WTC11 (cell line): Measurements from ENCODE around the gene DDAH2. TPM values are rescaled to one million over a fixed set of nuclear protein-coding genes. Genes with fewer than 3 reads are reported as not detected.
"Not testable (repeated sequence)": the region's sequence is repeated elsewhere in the genome, so short reads cannot be mapped to it uniquely, and the experiment has no call there.

ENCODE experiments used
- ATAC-seq: fragments of 200-7000 bp; cut with Tn5 transposase; 2 replicates; pipeline ENCODE4 v1.10.0; 2021; ENCODE audit warnings: mild to moderate bottlenecking, moderate library complexity
- CTCF ChIA-PET: fragments of 300-600 bp; sonication (Branson Sonifier 250); formaldehyde crosslinking; loops from one replicate; lab custom pipeline; 2021; ENCODE audit warnings: antibody characterized with exemption; lab: Charles Lee
- POLR2A ChIA-PET: fragments of 350-600 bp; sonication (Branson Sonifier 250); formaldehyde crosslinking; loops from one replicate; lab custom pipeline; 2021; ENCODE audit warnings: antibody characterized with exemption; lab: Charles Lee
- DNase-seq: peaks from one replicate; pipeline ENCODE4 v3.0.0; 2021; ENCODE audit warnings: low spot score
- H3K27ac Mint-ChIP-seq: 2 replicates; pipeline ENCODE4 v1.8.0; 2021; ENCODE audit warnings: mixed read lengths
- H3K27me3 Mint-ChIP-seq: 2 replicates; pipeline ENCODE4 v1.8.0; 2021; ENCODE audit warnings: low read depth, mild to moderate bottlenecking, moderate library complexity, mixed read lengths
- H3K36me3 Mint-ChIP-seq: 2 replicates; pipeline ENCODE4 v1.8.0; 2021; ENCODE audit warnings: mixed read lengths
- H3K4me1 Mint-ChIP-seq: 2 replicates; pipeline ENCODE4 v1.8.0; 2022; ENCODE audit warnings: mixed read lengths
- H3K4me3 Mint-ChIP-seq: 2 replicates; pipeline ENCODE4 v1.8.0; 2021; ENCODE audit warnings: mild to moderate bottlenecking, moderate library complexity, mixed read lengths
- H3K9me3 Mint-ChIP-seq: 2 replicates; pipeline ENCODE4 v1.8.0; 2021; ENCODE audit warnings: mixed read lengths
- ATF1 ChIP-seq: sonication (generic); formaldehyde crosslinking; IDR thresholded peaks from 2 replicates; pipeline ENCODE4 v1.8.1; 2023; ENCODE audit warnings: mild to moderate bottlenecking, moderate library complexity, missing genetic modification reagents
- CBFB ChIP-seq: sonication (generic); formaldehyde crosslinking; IDR thresholded peaks from 2 replicates; pipeline ENCODE4 v1.8.1; 2022; ENCODE audit warnings: mild to moderate bottlenecking, low read depth, missing genetic modification reagents
- CREB1 ChIP-seq: sonication (generic); formaldehyde crosslinking; IDR thresholded peaks from 2 replicates; pipeline ENCODE4 v1.8.0; 2023; ENCODE audit warnings: mild to moderate bottlenecking, missing genetic modification reagents
- FOXP4 ChIP-seq: sonication (generic); formaldehyde crosslinking; IDR thresholded peaks from 2 replicates; pipeline ENCODE4 v1.8.0; 2022; ENCODE audit warnings: mild to moderate bottlenecking, missing genetic modification reagents
- GABPB1 ChIP-seq: sonication (generic); formaldehyde crosslinking; IDR thresholded peaks from 2 replicates; pipeline ENCODE4 v1.8.1; 2023; ENCODE audit warnings: mild to moderate bottlenecking, missing genetic modification reagents
- GRHL2 ChIP-seq: fragments of 250-450 bp; sonication (Bioruptor Pico); IDR thresholded peaks from 2 replicates; pipeline ENCODE4 v1.8.0; 2022; ENCODE audit warnings: mild to moderate bottlenecking, moderate library complexity; ENCODE audit not compliant: insufficient replicate concordance, severe bottlenecking
- MYBL2 ChIP-seq: sonication (generic); formaldehyde crosslinking; IDR thresholded peaks from 2 replicates; pipeline ENCODE4 v1.8.1; 2023; ENCODE audit warnings: mild to moderate bottlenecking, moderate library complexity, missing genetic modification reagents
- RELA ChIP-seq: sonication (generic); formaldehyde crosslinking; IDR thresholded peaks from 2 replicates; pipeline ENCODE4 v1.8.1; 2022; ENCODE audit warnings: missing genetic modification reagents, mild to moderate bottlenecking, borderline replicate concordance
- USF2 ChIP-seq: sonication (generic); formaldehyde crosslinking; IDR thresholded peaks from 2 replicates; pipeline ENCODE4 v1.8.1; 2023; ENCODE audit warnings: mild to moderate bottlenecking, missing genetic modification reagents, moderate library complexity
- ZNF121 ChIP-seq: sonication (generic); formaldehyde crosslinking; IDR thresholded peaks from 2 replicates; pipeline ENCODE4 v1.8.0; 2023; ENCODE audit warnings: missing genetic modification reagents
- ZNF532 ChIP-seq: fragments of 250-450 bp; sonication (Bioruptor Pico); IDR thresholded peaks from 2 replicates; pipeline ENCODE4 v1.9.0; 2021; ENCODE audit warnings: mild to moderate bottlenecking, borderline replicate concordance
- ZSCAN18 ChIP-seq: fragments of 250-450 bp; sonication (Bioruptor Pico); IDR thresholded peaks from 2 replicates; pipeline ENCODE4 v2.1.2; 2022; ENCODE audit warnings: mild to moderate bottlenecking, moderate library complexity
- total RNA-seq: library from RNA; stranded (reverse); gene quantifications from 3 replicates; pipeline ENCODE4 v1.2.3, GENCODE V29; 2021
- TF ChIP-seq, protein P1 (sequence below): fragments of 250-450 bp; sonication (Bioruptor Pico); IDR thresholded peaks from 2 replicates; pipeline ENCODE4 v1.8.0; 2021; ENCODE audit warnings: mild to moderate bottlenecking
- TF ChIP-seq, protein P2 (sequence below): sonication (generic); formaldehyde crosslinking; IDR thresholded peaks from 2 replicates; pipeline ENCODE4 v1.8.1; 2023; ENCODE audit warnings: mild to moderate bottlenecking, missing genetic modification reagents, moderate library complexity

Gene DDAH2
- total RNA-seq, 1 experiment from 2014 or later = 67.3 TPM

GRCh38 chr6:31710523-31711219 is 18.4 kb downstream of the DDAH2 start:
- ATAC-seq = no peak
- POLR2A ChIA-PET = no interaction called here
- peaks cover 27% of the 10 kb centered on the region for H3K4me1 Mint-ChIP-seq
- H3K9me3 Mint-ChIP-seq = no peaks in the 10 kb centered on the region
- H3K36me3 Mint-ChIP-seq = no peaks in the 10 kb centered on the region
- CTCF ChIA-PET = interaction anchor here (0.8 to 1.1 kb wide), 3 partner anchors 19 to 62 kb away, joined by 3 to 4 read pairs (median 3); no protein-coding TSS in a partner anchor
- peaks cover 7% of the 10 kb centered on the region; the same call in 1 of the 2 replicates for H3K27me3 Mint-ChIP-seq
- no peak for DNase-seq
- H3K4me3 Mint-ChIP-seq = no peak overlapping the region
- TF ChIP-seq, protein P1, sequence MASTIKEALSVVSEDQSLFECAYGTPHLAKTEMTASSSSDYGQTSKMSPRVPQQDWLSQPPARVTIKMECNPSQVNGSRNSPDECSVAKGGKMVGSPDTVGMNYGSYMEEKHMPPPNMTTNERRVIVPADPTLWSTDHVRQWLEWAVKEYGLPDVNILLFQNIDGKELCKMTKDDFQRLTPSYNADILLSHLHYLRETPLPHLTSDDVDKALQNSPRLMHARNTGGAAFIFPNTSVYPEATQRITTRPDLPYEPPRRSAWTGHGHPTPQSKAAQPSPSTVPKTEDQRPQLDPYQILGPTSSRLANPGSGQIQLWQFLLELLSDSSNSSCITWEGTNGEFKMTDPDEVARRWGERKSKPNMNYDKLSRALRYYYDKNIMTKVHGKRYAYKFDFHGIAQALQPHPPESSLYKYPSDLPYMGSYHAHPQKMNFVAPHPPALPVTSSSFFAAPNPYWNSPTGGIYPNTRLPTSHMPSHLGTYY (CRISPR knock-in tag) = no peak
- no peak overlapping the region for H3K27ac Mint-ChIP-seq

DNA sequence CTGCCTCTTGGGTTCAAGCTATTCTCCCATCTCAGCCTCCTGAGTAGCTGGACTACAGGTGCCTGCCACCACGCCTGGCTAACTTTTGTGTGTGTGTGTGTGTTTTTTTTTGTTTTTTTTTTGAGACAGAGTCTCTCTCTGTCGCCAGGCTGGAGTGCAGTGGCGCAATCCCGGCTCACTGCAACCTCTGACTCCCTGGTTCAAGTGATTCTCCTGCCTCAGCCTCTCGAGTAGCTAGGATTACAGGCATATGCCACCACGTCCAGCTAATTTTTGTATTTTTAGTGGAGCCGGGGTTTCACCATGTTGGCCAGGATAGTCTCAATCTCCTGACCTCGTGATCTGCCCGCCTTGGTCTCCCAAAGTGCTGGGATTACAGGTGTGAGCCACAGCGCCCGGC is 19.9 kb downstream of the DDAH2 start:
- H3K4me3 Mint-ChIP-seq, POLR2A ChIA-PET, ATAC-seq, DNase-seq, H3K36me3 Mint-ChIP-seq, H3K9me3 Mint-ChIP-seq, H3K27me3 Mint-ChIP-seq, H3K27ac Mint-ChIP-seq: not testable (repeated sequence)
- peaks cover 21% of the 10 kb centered on the region for H3K4me1 Mint-ChIP-seq
- CTCF ChIA-PET = interaction anchor here (0.7 kb wide), 1 partner anchor 12 kb away, joined by 3 read pairs; no protein-coding TSS in a partner anchor

- peaks cover 16% of the 10 kb centered on the region for H3K4me1 Mint-ChIP-seq
- POLR2A ChIA-PET = no interaction called here
- H3K36me3 Mint-ChIP-seq = no peaks in the 10 kb centered on the region
- H3K4me3 Mint-ChIP-seq = no peak overlapping the region
- H3K27ac Mint-ChIP-seq = no peak overlapping the region
- no peaks in the 10 kb centered on the region for H3K9me3 Mint-ChIP-seq
- DNase-seq (no peak), ATAC-seq (no peak)
- H3K27me3 Mint-ChIP-seq = peaks cover 7% of the 10 kb centered on the region; the same call in 1 of the 2 replicates
- TF ChIP-seq RELA (no peak), MYBL2 (CRISPR knock-in tag) (no peak), ZSCAN18 (CRISPR knock-in tag) (no peak), USF2 (CRISPR knock-in tag) (no peak), GABPB1 (no peak), ZNF121 (no peak)
- CTCF ChIA-PET = no interaction called here
These were observed 20.9 kb downstream of the DDAH2 start for GRCh38 chr6:31708224-31708623.

- H3K27me3 Mint-ChIP-seq = peaks cover 7% of the 10 kb centered on the region; the same call in 1 of the 2 replicates
- CTCF ChIA-PET = no interaction called here
- H3K4me1 Mint-ChIP-seq = peaks cover 13% of the 10 kb centered on the region
- TF ChIP-seq ZNF532 (CRISPR knock-in tag) (no peak), FOXP4 (CRISPR knock-in tag) (no peak), GRHL2 (no peak), CREB1 (CRISPR knock-in tag) (no peak), CBFB (CRISPR knock-in tag) (no peak), ATF1 (no peak)
- TF ChIP-seq, protein P2, sequence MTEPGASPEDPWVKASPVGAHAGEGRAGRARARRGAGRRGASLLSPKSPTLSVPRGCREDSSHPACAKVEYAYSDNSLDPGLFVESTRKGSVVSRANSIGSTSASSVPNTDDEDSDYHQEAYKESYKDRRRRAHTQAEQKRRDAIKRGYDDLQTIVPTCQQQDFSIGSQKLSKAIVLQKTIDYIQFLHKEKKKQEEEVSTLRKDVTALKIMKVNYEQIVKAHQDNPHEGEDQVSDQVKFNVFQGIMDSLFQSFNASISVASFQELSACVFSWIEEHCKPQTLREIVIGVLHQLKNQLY = no peak
- H3K9me3 Mint-ChIP-seq = no peaks in the 10 kb centered on the region
- POLR2A ChIA-PET = no interaction called here
- ATAC-seq (no peak), DNase-seq (no peak)
- no peak overlapping the region for H3K27ac Mint-ChIP-seq
- H3K36me3 Mint-ChIP-seq = no peaks in the 10 kb centered on the region
- H3K4me3 Mint-ChIP-seq = no peak overlapping the region
These were observed 21.4 kb downstream of the DDAH2 start for GRCh38 chr6:31707701-31708100.
